ENCODE data around the gene ELL2.

The ELL2 gene

GRCh38 chr5:95922798-95923197 lies 38.9 kb downstream of the ELL2 start:
- Mint-ChIP-seq H3K27me3 (no peaks in the 10 kb centered on the region), H3K9me3 (no peaks in the 10 kb centered on the region), H3K4me1 (ENCODE audit: low read depth) (peaks cover 25% of the 10 kb centered on the region), H3K27ac (no peak overlapping the region), H3K4me3 (no peak overlapping the region), H3K36me3 (ENCODE audit: low read depth) (peaks cover 60% of the 10 kb centered on the region)
- no peak for DNase-seq

- Mint-ChIP-seq H3K4me1 (ENCODE audit: low read depth) (peaks cover 23% of the 10 kb centered on the region), H3K4me3 (no peak overlapping the region)
- DNase-seq: no peak
These were observed 40.1 kb downstream of the ELL2 start for GRCh38 chr5:95921501-95921900.

DNA sequence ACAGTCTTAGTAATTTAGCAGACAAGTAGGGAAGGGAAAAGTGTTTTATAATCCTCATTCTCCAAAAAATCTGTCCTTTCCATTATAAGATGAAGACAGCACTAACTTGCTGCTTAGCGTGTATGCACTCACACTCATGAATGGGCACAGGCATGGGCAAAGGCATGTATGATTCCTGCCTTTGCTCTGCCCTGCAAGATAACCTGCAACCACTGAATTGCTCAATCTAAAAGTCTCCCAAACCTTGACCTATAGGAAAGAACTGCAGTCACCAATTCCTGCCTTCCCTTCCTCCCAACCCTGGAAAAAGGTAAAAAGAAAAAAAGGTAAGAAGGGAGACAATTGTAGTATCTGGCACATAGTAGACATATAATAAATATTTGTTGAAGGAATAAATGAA lies 40.8 kb downstream of the ELL2 start:
- Mint-ChIP-seq H3K4me3 (no peak overlapping the region), H3K27ac (no peak overlapping the region), H3K4me1 (ENCODE audit: low read depth) (peaks cover 25% of the 10 kb centered on the region), H3K36me3 (ENCODE audit: low read depth) (peaks cover 77% of the 10 kb centered on the region), H3K27me3 (no peaks in the 10 kb centered on the region), H3K9me3 (no peaks in the 10 kb centered on the region)
- DNase-seq: no peak

More at GRCh38 chr5:95921501-95921900, 40.1 kb downstream of the ELL2 start:
- no peak overlapping the region for H3K27ac Mint-ChIP-seq
- H3K36me3 Mint-ChIP-seq (ENCODE audit: low read depth): peaks cover 71% of the 10 kb centered on the region
- no peaks in the 10 kb centered on the region for H3K27me3 Mint-ChIP-seq
- no peaks in the 10 kb centered on the region for H3K9me3 Mint-ChIP-seq

- Mint-ChIP-seq H3K4me1 (ENCODE audit: low read depth) (peaks cover 20% of the 10 kb centered on the region), H3K9me3 (no peaks in the 10 kb centered on the region), H3K27ac (no peak overlapping the region), H3K4me3 (no peak overlapping the region), H3K36me3 (ENCODE audit: low read depth) (peaks cover 81% of the 10 kb centered on the region), H3K27me3 (no peaks in the 10 kb centered on the region)
- no peak for DNase-seq
These were observed 42.0 kb downstream of the ELL2 start for GRCh38 chr5:95919658-95920057.

DNA sequence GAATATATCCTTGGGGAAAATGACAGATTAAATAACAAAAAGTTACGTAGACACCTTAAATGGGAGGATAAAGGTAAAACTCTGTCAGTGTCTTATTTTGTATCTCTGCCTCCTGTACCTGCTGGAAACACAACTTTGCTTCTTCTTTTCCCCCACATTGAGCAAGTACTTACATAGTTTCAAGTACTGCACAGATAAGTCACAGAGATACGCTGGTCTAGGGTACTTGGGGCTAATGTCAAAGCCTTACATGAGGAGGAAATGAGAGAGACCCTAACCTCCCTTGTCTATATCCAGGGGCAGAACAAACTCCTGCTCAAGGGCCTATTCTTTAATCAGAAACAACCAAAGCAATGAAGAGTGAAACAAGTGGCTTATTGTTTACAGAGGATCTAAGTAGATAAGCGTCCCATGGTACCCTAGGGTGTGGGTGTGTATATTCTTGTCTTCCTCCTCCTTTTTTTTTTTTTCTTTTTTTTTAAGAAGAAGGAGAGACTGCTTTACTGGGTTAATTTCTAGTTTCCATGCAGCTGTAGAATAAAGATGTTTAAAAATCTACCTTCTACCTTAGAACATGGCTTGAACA lies 43.1 kb downstream of the ELL2 start:
- H3K36me3 Mint-ChIP-seq (ENCODE audit: low read depth): peaks cover 76% of the 10 kb centered on the region
- peak overlapping the region; percentile 15 for H3K27ac Mint-ChIP-seq
- H3K27me3 Mint-ChIP-seq: no peaks in the 10 kb centered on the region

DNA sequence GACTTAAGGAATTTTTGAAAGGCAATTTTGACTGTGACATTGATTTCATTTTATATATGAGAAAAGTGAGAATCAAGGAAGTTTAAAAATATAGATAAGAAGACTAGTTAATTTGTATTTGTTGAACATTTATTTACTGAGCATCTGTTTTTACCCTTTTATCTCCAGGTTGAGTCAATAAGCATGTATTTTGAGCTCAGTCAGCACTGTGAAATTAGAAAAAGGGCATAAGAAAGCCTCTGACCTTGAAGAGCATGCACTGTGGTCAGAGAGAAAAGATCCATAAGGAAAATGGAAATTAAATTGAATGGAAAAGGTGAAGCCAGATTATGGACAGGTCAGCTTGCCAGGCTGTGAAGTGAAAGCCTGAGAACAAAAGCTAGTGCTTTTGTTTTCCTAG lies 44.4 kb downstream of the ELL2 start:
- H3K4me1 Mint-ChIP-seq (ENCODE audit: low read depth): peaks cover 18% of the 10 kb centered on the region
- peaks cover 78% of the 10 kb centered on the region for H3K36me3 Mint-ChIP-seq (ENCODE audit: low read depth)
- H3K27ac Mint-ChIP-seq: no peak overlapping the region

More for the DNA sequence above, 43.1 kb downstream of the ELL2 start:
- Mint-ChIP-seq H3K9me3 (no peaks in the 10 kb centered on the region), H3K4me1 (ENCODE audit: low read depth) (peaks cover 18% of the 10 kb centered on the region), H3K4me3 (no peak overlapping the region)
- DNase-seq: no peak

GRCh38 chr5:95916687-95917085 lies 45.0 kb downstream of the ELL2 start:
- no peak for DNase-seq
- H3K4me3 Mint-ChIP-seq: no peak overlapping the region
- H3K27ac Mint-ChIP-seq: no peak overlapping the region
- peaks cover 18% of the 10 kb centered on the region for H3K4me1 Mint-ChIP-seq (ENCODE audit: low read depth)
- no peaks in the 10 kb centered on the region for H3K9me3 Mint-ChIP-seq
- H3K27me3 Mint-ChIP-seq: no peaks in the 10 kb centered on the region
- peaks cover 78% of the 10 kb centered on the region for H3K36me3 Mint-ChIP-seq (ENCODE audit: low read depth)

More for the DNA sequence above, 44.4 kb downstream of the ELL2 start:
- no peaks in the 10 kb centered on the region for H3K9me3 Mint-ChIP-seq
- no peak overlapping the region for H3K4me3 Mint-ChIP-seq
- DNase-seq: no peak
- no peaks in the 10 kb centered on the region for H3K27me3 Mint-ChIP-seq

DNA sequence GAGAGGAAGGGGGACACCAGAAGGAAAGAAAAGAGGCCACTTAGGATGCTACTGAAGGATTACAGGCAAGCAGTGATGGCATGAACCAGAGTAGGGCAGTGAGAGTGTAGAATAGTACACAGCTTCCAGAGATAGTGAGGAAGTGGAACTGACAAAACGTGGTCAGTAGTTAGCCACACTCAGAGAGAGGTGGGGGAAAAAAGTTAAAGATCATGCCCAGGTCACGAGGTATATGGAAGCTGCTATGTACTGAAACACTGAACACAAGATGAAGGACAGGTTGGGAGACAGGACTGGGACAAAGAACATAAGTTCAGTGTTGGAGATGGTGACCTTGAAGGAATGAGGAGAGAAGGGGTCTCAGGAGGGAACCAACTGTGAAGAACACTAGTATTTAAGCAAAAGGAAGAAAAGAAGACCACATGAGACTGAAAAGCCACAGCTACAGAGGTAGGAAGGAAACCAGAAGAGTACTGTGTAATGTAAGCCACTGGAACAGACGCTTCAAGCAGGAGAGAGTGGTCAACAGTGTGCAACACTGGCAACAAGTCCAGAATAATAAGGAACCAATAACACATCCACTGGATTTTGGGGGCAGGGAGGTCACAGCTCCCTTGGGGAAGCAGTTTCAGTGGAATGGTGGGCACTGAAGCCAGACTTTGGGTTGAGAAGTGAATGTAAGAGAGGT lies 45.5 kb downstream of the ELL2 start:
- H3K27ac Mint-ChIP-seq: peak overlapping the region; percentile 0
- H3K36me3 Mint-ChIP-seq (ENCODE audit: low read depth): peaks cover 80% of the 10 kb centered on the region
- H3K4me3 Mint-ChIP-seq: no peak overlapping the region
- H3K9me3 Mint-ChIP-seq: no peaks in the 10 kb centered on the region
- no peak for DNase-seq
- H3K27me3 Mint-ChIP-seq: no peaks in the 10 kb centered on the region
- H3K4me1 Mint-ChIP-seq (ENCODE audit: low read depth): peaks cover 22% of the 10 kb centered on the region

- Mint-ChIP-seq H3K4me3 (no peak overlapping the region), H3K4me1 (ENCODE audit: low read depth) (peaks cover 24% of the 10 kb centered on the region), H3K27me3 (no peaks in the 10 kb centered on the region), H3K36me3 (ENCODE audit: low read depth) (peaks cover 84% of the 10 kb centered on the region), H3K9me3 (no peaks in the 10 kb centered on the region), H3K27ac (no peak overlapping the region)
- no peak for DNase-seq
These were observed 48.0 kb downstream of the ELL2 start for GRCh38 chr5:95913663-95914062.

- no peak overlapping the region for H3K4me3 Mint-ChIP-seq
- peaks cover 86% of the 10 kb centered on the region for H3K36me3 Mint-ChIP-seq (ENCODE audit: low read depth)
- peaks cover 28% of the 10 kb centered on the region for H3K4me1 Mint-ChIP-seq (ENCODE audit: low read depth)
- H3K27ac Mint-ChIP-seq: no peak overlapping the region
- H3K9me3 Mint-ChIP-seq: no peaks in the 10 kb centered on the region
- no peaks in the 10 kb centered on the region for H3K27me3 Mint-ChIP-seq
- no peak for DNase-seq
These were observed 49.6 kb downstream of the ELL2 start for GRCh38 chr5:95912029-95912428.

DNA sequence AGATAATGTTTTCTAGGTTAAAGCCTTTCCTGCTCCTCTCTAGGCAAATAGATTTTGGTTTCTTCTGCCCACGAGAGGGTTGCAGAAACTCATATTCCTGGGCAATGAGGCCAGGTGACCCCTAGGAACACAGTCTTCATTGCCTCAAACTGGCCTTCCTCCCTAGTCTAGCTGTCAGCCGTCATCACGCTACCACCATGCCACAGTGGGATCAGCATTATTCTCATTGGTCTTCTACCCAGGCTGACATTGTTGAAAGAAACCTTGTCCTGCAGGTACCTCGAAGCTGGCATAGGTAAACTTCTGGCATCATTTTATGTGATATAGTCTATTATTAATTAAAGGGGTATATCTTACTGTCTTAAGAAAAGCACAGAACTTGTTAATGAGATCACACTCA lies 51.1 kb downstream of the ELL2 start:
- Mint-ChIP-seq H3K4me1 (ENCODE audit: low read depth) (peaks cover 18% of the 10 kb centered on the region), H3K27ac (no peak overlapping the region), H3K4me3 (no peak overlapping the region), H3K36me3 (ENCODE audit: low read depth) (peaks cover 82% of the 10 kb centered on the region), H3K9me3 (no peaks in the 10 kb centered on the region), H3K27me3 (no peaks in the 10 kb centered on the region)
- no peak for DNase-seq

- Mint-ChIP-seq H3K9me3 (no peaks in the 10 kb centered on the region), H3K27ac (no peak overlapping the region), H3K4me1 (ENCODE audit: low read depth) (peaks cover 18% of the 10 kb centered on the region), H3K4me3 (no peak overlapping the region), H3K36me3 (ENCODE audit: low read depth) (peaks cover 81% of the 10 kb centered on the region), H3K27me3 (no peaks in the 10 kb centered on the region)
- no peak for DNase-seq
These were observed 51.9 kb downstream of the ELL2 start for GRCh38 chr5:95909738-95910137.

- no peak for DNase-seq
- Mint-ChIP-seq H3K9me3 (no peaks in the 10 kb centered on the region), H3K36me3 (ENCODE audit: low read depth) (peaks cover 89% of the 10 kb centered on the region), H3K4me3 (no peak overlapping the region), H3K27ac (no peak overlapping the region), H3K4me1 (ENCODE audit: low read depth) (peaks cover 18% of the 10 kb centered on the region), H3K27me3 (no peaks in the 10 kb centered on the region)
These were observed 52.9 kb downstream of the ELL2 start for GRCh38 chr5:95908799-95909198.

DNA sequence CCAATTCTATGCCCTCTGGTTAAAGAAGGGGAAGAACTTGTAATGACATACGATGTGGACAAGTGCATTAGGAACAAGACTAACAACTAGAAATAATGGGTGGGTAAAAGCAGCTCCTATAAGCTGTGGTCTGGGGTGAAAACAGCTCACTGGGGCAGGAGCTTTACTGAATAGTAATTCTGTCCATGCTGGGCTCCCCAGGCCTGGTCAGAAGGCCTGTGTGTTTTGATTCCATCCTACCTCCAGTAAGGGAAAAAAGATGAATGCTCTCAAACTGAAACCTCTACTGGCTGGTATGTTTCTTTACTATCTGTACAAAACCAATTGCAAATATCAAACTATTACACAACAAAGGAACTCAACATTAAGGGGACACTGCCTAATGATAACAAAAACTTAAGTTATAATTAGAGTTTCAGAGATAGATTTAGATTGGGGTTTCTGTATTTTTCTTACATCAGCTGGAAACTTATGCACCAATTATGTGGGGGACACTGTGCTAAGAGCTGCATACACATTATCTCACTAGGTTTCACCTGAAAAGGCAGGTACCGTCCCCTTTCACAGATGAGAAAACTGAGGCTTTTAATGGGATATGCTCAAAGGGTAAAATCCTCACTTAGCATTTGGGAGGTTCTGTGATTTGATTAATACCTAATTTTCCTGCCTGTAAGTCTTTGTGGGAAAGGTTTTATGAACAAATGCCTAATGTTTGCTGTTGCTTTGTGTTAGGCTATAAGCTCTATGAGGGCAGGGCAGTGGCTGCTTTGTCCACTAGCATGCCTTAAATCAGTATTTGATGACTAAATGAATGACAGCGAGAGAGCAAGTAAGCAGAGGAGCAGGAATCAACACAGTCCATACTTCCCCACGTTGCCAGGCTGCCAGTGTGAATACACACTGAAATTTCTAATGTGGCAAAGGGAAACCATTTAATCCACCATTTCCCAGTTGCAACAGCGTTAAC lies 53.6 kb downstream of the ELL2 start:
- Mint-ChIP-seq H3K4me3 (no peak overlapping the region), H3K27ac (peak overlapping the region; percentile 49), H3K9me3 (no peaks in the 10 kb centered on the region), H3K4me1 (ENCODE audit: low read depth) (peaks cover 18% of the 10 kb centered on the region), H3K36me3 (ENCODE audit: low read depth) (peaks cover 87% of the 10 kb centered on the region), H3K27me3 (no peaks in the 10 kb centered on the region)
- DNase-seq: no peak

Data from activated T-cell treated with anti-CD3 and anti-CD28 coated beads, Interleukin-2, amount 50 U/mL, for 24 hours (primary cell).